ENCODE results near the gene CYTH4.

The CYTH4 gene

DNA sequence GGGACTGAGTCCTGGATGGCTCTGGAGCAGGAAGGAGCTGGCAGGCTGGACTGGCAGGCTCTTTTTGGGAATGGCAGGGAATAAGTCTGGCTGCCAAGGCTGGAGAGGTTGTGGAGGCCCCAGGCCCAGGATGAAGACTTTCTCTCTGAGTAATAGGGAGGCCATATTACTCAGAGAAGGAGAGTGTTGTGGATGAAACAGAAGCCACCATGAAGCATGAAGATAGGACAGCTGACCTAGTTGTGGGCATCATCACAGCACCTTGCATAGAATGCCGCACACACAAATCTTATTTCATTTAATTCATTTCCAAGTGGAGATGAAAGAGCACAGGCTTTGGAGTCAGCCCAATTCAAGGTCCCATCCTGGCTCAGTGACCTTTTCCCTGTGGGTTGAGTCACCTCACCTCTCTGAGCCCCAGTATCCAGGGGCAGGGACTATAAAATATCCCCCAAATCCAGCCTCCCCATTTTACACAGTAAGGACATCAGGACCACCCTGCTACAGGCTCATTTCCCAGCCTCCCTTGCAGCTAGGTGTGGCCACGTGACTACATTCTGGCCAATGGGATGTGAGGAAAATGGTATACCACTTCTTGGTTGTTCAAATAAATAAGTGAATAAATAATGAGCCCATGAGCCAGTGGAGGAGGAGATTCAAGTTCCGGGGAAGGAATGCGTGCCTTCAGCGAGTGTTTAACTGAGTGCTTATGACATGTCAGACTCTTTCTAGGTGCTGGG is 9.4 kb downstream of the CYTH4 start:
- no peak for DNase-seq (ENCODE audit: low read depth in 2 of 2)

DNA sequence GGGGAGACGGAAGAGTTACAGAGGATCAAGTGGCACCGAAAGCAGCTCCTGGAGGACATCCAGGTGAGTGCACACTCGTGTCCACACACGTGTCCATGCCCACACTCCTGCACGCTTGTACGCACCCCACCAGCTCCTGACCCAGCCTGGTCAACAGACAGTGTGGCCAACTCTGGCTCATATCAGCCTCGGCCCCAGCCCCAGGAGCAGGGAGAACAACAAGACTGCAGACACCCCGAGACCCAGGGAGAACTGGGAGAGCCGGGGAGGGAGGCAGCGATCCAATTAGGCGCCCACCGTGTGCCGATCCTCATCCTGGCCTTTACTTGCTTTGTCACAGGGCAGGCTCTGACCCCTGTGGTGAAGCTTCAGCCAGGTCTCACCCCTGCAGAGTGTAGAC is 10.3 kb downstream of the CYTH4 start:
- TF ChIP-seq, protein P1, sequence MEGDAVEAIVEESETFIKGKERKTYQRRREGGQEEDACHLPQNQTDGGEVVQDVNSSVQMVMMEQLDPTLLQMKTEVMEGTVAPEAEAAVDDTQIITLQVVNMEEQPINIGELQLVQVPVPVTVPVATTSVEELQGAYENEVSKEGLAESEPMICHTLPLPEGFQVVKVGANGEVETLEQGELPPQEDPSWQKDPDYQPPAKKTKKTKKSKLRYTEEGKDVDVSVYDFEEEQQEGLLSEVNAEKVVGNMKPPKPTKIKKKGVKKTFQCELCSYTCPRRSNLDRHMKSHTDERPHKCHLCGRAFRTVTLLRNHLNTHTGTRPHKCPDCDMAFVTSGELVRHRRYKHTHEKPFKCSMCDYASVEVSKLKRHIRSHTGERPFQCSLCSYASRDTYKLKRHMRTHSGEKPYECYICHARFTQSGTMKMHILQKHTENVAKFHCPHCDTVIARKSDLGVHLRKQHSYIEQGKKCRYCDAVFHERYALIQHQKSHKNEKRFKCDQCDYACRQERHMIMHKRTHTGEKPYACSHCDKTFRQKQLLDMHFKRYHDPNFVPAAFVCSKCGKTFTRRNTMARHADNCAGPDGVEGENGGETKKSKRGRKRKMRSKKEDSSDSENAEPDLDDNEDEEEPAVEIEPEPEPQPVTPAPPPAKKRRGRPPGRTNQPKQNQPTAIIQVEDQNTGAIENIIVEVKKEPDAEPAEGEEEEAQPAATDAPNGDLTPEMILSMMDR (IDR thresholded peaks at IDR 0.05; ENCODE audit: low read depth, low read length): no peak
- no peak for DNase-seq (ENCODE audit: low read depth in 2 of 2)
- H3K4me3 ChIP-seq (replicated peaks in 1 of 2; ENCODE audit: low read depth in 2 of 2, low read length in 2 of 2): no peak overlapping the region

More for the DNA sequence above, 9.4 kb downstream of the CYTH4 start:
- no peak overlapping the region for H3K4me3 ChIP-seq (replicated peaks in 1 of 2; ENCODE audit: low read depth in 2 of 2, low read length in 2 of 2)
- TF ChIP-seq, protein P1 (IDR thresholded peaks at IDR 0.05; ENCODE audit: low read depth, low read length): no peak

DNA sequence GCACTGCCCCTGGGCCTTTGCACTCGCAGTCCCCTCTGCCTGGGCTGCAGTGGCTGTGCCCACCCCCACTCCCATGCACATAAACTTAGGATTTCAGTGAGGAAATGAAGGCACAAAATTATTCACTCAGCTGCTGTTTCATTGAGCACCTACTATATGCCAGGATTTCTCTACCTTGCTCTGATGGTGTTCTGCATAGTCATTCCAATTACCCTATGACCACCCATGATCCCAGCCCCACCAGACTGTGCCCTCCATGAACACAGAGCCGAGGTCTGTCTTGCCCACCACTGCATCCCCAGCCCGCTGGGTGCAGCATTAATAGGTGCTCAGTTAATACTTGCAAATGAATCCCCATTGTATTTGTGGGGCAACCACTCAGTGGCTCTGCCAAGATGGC is 10.9 kb downstream of the CYTH4 start:
- H3K4me3 ChIP-seq (replicated peaks in 1 of 2; ENCODE audit: low read depth in 2 of 2, low read length in 2 of 2): no peak overlapping the region
- DNase-seq (ENCODE audit: low read depth in 2 of 2): no peak

DNA sequence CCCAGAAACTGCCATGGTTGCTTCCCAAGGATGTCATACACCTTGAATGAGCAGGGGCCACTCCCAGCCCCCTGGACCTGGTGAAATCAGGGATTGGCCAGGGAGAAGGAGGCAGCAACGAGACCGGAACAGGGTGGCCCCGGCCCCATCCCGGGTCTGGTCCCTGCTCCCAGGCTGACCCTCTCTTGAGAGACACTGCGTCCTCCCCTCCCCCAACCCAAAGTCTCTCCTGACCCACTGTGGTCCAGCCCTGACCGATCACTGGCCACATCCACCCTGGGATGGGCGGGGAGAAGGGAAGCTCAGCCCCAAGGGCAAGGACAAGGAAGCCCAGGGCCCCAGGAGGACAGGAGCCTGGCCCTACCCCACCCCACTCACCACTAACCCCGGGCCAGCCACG is 12.4 kb downstream of the CYTH4 start:
- no peak for DNase-seq (ENCODE audit: low read depth in 2 of 2)
- TF ChIP-seq, protein P1 (IDR thresholded peaks at IDR 0.05; ENCODE audit: low read depth, low read length): no peak
- H3K4me3 ChIP-seq (replicated peaks in 1 of 2; ENCODE audit: low read depth in 2 of 2, low read length in 2 of 2): no peak overlapping the region

More for the DNA sequence above, 10.9 kb downstream of the CYTH4 start:
- TF ChIP-seq, protein P1 (IDR thresholded peaks at IDR 0.05; ENCODE audit: low read depth, low read length): no peak

DNA sequence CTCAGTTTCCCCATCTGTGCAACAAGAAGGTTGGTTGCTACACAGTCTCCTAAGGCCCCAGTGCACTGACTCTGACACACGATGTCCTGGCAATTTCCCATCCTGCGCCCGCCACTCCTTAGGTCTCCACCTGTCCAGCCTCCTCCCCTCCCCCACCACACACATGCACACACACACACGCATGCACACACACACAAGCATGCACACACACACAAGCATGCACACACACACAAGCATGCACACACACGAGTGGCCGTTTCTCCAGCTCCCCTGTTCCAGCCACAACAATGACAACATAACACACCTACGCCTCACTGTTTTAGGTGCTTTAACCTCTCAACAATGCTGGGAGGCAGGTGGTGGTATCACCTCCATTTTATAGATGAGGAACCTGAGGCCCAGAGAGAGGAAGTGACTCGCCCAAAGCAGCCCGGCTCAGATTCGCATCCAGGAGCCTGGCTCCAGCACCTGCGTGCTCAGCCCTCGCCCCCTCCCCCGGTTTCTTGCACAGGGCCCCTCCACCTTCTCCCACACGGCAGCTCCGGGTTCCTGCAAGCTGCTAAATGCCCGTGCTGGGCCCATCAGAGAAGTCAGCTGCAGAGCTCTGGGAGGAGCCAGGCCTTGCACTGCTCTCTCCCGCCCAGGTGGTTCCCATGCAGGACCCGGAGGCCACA is 13.0 kb downstream of the CYTH4 start:
- DNase-seq (ENCODE audit: low read depth in 2 of 2): no peak
- no peak overlapping the region for H3K4me3 ChIP-seq (replicated peaks in 1 of 2; ENCODE audit: low read depth in 2 of 2, low read length in 2 of 2)

DNA sequence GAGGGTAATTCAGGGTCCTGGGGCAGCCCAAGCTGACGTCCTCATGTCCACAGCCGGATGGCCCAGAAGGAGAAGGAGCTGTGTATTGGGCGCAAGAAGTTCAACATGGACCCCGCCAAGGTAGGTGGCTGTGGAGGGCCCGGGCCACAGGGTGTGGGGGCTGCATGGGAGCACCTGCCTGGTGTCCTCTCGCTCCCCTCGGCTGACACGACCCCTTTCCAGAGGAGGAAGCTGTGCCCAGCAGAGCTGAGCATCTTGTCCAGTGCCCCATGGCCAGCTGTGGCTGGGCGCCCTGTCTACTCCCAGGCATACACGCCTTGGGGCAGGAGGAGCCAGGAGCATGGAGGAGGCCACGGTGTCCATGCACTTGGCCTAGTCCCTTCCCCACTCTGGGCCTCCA is 13.6 kb downstream of the CYTH4 start:
- H3K4me3 ChIP-seq (replicated peaks in 1 of 2; ENCODE audit: low read depth in 2 of 2, low read length in 2 of 2): no peak overlapping the region
- TF ChIP-seq, protein P1 (IDR thresholded peaks at IDR 0.05; ENCODE audit: low read depth, low read length): no peak
- DNase-seq (ENCODE audit: low read depth in 2 of 2): no peak

More for the DNA sequence above, 13.0 kb downstream of the CYTH4 start:
- TF ChIP-seq, protein P1 (IDR thresholded peaks at IDR 0.05; ENCODE audit: low read depth, low read length): no peak
